ENCODE measurements around the gene MDGA2. TPM values are rescaled to one million over a fixed set of nuclear protein-coding genes. Genes with fewer than 3 reads are reported as not detected.

MDGA2 gene
- total RNA-seq, 1 donor from 2014 or later, result 0.75 TPM

DNA sequence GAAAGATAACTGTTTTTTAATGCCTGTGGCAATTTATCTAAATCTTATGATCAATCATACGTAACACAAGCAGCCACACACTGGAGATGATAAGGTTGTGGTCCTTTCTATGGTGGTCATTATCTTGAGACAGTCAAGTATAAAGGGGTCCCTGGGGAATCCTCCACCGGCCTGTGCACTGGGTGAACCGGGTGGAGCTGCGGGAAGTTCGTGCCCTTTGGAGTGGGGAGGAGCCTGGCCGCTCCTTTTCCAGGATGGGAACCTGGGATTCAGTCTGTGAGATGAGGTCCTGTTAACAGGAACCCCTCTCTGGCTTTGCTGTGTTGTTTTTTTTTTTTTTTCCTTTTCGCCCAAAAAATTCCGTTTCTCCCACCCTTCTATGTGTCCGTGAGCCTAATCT lies 856.3 kb downstream of the MDGA2 start:
- no peak for TF ChIP-seq CTCF (IDR thresholded peaks at IDR 0.05; ENCODE audit: insufficient read depth, low read length, poor library complexity, severe bottlenecking)
- no peak for DNase-seq (ENCODE audit: low read depth)
- Histone ChIP-seq H3K4me3 (ENCODE audit: low read depth, low read length) (no peak overlapping the region), H3K36me3 (ENCODE audit: control insufficient read depth, insufficient read depth, low read length) (no peaks in the 10 kb centered on the region), H3K27me3 (ENCODE audit: control insufficient read depth, insufficient read depth, low read length) (no peaks in the 10 kb centered on the region)

DNA sequence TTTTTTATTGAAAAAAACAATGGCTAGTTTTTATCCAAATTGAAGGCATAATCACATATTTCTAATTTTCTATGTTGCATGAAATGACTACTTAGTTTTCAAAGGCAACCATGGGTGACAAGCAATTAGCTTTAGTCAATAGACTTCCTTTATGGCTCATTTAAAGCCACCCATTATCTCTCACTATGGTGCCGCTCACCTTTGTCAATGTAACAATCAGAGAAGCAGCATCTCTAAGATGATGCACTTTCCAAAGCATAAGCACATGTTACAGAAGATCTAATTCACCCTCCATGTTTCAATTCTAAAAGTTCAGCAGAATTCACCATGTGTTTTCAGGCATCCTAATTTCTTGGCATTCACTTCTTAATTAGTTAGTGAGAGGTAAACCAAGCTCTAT lies 857.3 kb downstream of the MDGA2 start:
- Histone ChIP-seq H3K4me3 (ENCODE audit: low read depth, low read length) (no peak overlapping the region), H3K36me3 (ENCODE audit: control insufficient read depth, insufficient read depth, low read length) (no peaks in the 10 kb centered on the region), H3K27me3 (ENCODE audit: control insufficient read depth, insufficient read depth, low read length) (no peaks in the 10 kb centered on the region)
- TF ChIP-seq CTCF (IDR thresholded peaks at IDR 0.05; ENCODE audit: insufficient read depth, low read length, poor library complexity, severe bottlenecking), result no peak
- no peak for DNase-seq (ENCODE audit: low read depth)

GRCh38 chr14:46793144-46793543 lies 882.3 kb downstream of the MDGA2 start:
- Histone ChIP-seq H3K36me3 (ENCODE audit: control insufficient read depth, insufficient read depth, low read length) (no peaks in the 10 kb centered on the region), H3K4me3 (ENCODE audit: low read depth, low read length) (no peak overlapping the region), H3K27me3 (ENCODE audit: control insufficient read depth, insufficient read depth, low read length) (no peaks in the 10 kb centered on the region)
- DNase-seq (ENCODE audit: low read depth), result no peak
- TF ChIP-seq CTCF (IDR thresholded peaks at IDR 0.05; ENCODE audit: insufficient read depth, low read length, poor library complexity, severe bottlenecking), result no peak

Data from kidney epithelial cell (primary cell).